GM19468 (cell line): ENCODE measurements around the gene APLN.

ENCODE experiments used
- ATAC-seq: cut with Tn5 transposase; IDR thresholded peaks from one replicate; pipeline ENCODE4 v1.9.1; 2021; ENCODE audit warnings: mild to moderate bottlenecking, moderate library complexity, moderate number of reproducible peaks; ENCODE audit not compliant: unreplicated experiment; ENCODE audit errors: extremely low read depth

The APLN gene

GRCh38 chrX:129608496-129608895 is 46.3 kb downstream of the APLN start:
- ATAC-seq = no peak

- peak; percentile 27 for ATAC-seq
Measured at GRCh38 chrX:129606918-129607317, 47.8 kb downstream of the APLN start.

GRCh38 chrX:129600981-129601424 is 53.8 kb downstream of the APLN start:
- peak; percentile 40 for ATAC-seq

- ATAC-seq = no peak
Measured at GRCh38 chrX:129599996-129600395, 54.8 kb downstream of the APLN start.

- no peak for ATAC-seq
Measured at GRCh38 chrX:129599499-129599898, 55.3 kb downstream of the APLN start.

- no peak for ATAC-seq
Measured at GRCh38 chrX:129597905-129598304, 56.9 kb downstream of the APLN start.

GRCh38 chrX:129596077-129596476 is 58.7 kb downstream of the APLN start:
- ATAC-seq = no peak
